DOHH2 (cell line): ENCODE data around the gene VAPB.

Source experiments
- EZH2phosphoT487 ChIP-seq: fragments of 200-600 bp; sonication (generic); IDR thresholded peaks from 2 replicates; pipeline ENCODE4 v1.6.1; 2017; ENCODE audit warnings: borderline replicate concordance, mild to moderate bottlenecking, antibody characterized with exemption, low read length, moderate library complexity, mixed read lengths
- TF ChIP-seq, protein P1 (sequence below): fragments of 200-600 bp; sonication (generic); IDR thresholded peaks from one replicate; pipeline ENCODE4 v1.5.1; 2014; ENCODE audit warnings: antibody characterized with exemption, mild to moderate bottlenecking, low read depth, low read length; ENCODE audit not compliant: poor library complexity, severe bottlenecking

DNA sequence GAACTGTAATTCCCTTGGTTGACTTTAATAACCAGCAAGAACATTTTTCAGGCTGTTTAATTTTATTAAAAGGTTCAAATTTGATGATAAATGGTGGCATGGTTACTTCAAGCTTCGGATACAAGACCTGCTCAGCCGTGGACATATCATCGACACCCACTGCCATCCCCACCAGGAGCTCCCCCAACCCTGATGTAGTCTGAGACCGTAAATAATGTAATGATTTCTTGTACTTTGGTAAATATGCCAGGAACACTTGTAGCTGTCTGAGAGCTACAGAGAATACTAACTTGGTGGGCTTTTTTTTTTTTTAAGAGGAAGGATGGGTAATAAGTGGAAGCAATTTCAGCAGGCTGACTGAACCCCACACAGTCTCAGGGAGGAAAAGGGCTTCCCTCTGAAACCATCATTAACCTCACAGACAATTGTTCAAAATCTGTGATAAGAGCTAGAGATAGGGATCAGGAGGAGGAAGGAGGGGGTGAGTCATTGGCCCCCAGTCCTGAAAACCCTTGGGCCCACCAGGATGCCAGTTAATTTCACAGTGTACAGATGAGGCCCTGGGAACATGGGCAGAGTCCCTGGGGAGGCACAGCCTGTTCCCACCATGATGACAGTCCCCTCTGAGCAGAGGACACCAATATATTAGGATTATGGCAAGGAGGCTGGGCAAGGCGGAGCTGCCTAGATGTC, 70.2 kb downstream of the VAPB start:
- TF ChIP-seq, protein P1, sequence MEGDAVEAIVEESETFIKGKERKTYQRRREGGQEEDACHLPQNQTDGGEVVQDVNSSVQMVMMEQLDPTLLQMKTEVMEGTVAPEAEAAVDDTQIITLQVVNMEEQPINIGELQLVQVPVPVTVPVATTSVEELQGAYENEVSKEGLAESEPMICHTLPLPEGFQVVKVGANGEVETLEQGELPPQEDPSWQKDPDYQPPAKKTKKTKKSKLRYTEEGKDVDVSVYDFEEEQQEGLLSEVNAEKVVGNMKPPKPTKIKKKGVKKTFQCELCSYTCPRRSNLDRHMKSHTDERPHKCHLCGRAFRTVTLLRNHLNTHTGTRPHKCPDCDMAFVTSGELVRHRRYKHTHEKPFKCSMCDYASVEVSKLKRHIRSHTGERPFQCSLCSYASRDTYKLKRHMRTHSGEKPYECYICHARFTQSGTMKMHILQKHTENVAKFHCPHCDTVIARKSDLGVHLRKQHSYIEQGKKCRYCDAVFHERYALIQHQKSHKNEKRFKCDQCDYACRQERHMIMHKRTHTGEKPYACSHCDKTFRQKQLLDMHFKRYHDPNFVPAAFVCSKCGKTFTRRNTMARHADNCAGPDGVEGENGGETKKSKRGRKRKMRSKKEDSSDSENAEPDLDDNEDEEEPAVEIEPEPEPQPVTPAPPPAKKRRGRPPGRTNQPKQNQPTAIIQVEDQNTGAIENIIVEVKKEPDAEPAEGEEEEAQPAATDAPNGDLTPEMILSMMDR, result no peak
- TF ChIP-seq EZH2phosphoT487, result no peak
